Fibroblast of skin of right biceps (primary cell): ENCODE measurements around the gene SPDYE16.
A peak's percentile ranks its signal among the peaks of the same experiment; 100 is the strongest.
"Not testable (repeated sequence)": the region's sequence is repeated elsewhere in the genome, so short reads cannot be mapped to it uniquely, and the experiment has no call there.

ENCODE experiments used
- DNase-seq: peaks from one replicate; pipeline ENCODE4 v3.0.0-alpha.2; 2013

The SPDYE16 gene

GRCh38 chr7:76549025-76549854 lies 6.1 kb upstream of the SPDYE16 start:
- peak; percentile 89 for DNase-seq

GRCh38 chr7:76531643-76532042 lies 11.5 kb downstream of the SPDYE16 start:
- DNase-seq: not testable (repeated sequence)

- not testable (repeated sequence) for DNase-seq
These were observed 16.9 kb downstream of the SPDYE16 start for GRCh38 chr7:76526183-76526582.

GRCh38 chr7:76516932-76517331 lies 26.2 kb downstream of the SPDYE16 start:
- DNase-seq: not testable (repeated sequence)

- DNase-seq: peak; percentile 33
These were observed 27.1 kb downstream of the SPDYE16 start for GRCh38 chr7:76515999-76516443.

- DNase-seq: no peak
These were observed 27.9 kb downstream of the SPDYE16 start for GRCh38 chr7:76514926-76515771.

DNA sequence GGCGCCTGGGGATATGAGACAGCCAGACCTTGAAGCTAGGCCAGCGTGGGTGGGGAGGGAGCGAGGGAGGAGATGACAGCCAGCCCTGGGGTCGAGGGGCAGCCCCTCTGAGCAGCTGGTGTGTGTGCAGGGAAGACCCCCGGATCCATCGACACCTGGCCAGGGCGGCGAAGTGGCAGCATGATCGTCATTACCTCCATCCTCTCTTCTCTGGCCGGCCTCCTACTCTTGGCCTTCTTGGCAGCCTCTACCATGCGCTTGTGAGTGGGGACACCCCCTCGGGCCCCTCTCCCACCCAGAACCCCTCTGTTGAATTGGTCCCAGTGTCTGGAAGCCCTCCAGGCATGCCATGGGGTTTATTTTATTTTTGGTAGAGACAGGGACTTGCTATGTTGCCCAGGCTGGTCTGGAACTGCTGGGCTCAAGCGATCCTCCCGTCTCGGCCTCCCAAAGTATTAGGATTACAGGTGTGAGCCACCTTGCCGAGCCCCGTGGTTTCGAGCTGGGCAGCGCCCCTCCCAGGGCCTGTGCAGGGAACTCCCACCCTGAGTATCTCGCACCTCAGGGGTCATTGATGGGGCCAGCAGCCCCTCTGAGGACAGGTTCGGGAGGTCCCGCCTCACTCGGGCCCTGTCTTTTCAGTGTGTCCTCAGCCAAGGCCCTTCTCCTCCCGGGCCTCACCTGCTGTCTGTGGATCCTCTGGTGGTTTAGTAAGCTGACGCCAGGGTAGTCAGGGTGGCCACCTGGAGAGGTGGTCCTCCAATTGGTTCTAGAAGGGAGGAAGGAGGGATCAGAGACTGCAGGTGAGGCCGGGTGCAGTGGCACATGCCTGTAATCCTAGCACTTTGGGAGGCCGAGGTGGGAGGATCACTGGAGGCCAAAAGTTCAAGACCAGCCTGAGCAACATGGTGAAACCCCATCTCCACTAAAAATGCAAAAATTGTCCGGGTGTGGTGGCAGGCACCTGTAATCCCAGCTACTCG lies 29.0 kb downstream of the SPDYE16 start:
- DNase-seq: no peak

- DNase-seq: no peak
These were observed 29.9 kb downstream of the SPDYE16 start for GRCh38 chr7:76512941-76513816.

DNA sequence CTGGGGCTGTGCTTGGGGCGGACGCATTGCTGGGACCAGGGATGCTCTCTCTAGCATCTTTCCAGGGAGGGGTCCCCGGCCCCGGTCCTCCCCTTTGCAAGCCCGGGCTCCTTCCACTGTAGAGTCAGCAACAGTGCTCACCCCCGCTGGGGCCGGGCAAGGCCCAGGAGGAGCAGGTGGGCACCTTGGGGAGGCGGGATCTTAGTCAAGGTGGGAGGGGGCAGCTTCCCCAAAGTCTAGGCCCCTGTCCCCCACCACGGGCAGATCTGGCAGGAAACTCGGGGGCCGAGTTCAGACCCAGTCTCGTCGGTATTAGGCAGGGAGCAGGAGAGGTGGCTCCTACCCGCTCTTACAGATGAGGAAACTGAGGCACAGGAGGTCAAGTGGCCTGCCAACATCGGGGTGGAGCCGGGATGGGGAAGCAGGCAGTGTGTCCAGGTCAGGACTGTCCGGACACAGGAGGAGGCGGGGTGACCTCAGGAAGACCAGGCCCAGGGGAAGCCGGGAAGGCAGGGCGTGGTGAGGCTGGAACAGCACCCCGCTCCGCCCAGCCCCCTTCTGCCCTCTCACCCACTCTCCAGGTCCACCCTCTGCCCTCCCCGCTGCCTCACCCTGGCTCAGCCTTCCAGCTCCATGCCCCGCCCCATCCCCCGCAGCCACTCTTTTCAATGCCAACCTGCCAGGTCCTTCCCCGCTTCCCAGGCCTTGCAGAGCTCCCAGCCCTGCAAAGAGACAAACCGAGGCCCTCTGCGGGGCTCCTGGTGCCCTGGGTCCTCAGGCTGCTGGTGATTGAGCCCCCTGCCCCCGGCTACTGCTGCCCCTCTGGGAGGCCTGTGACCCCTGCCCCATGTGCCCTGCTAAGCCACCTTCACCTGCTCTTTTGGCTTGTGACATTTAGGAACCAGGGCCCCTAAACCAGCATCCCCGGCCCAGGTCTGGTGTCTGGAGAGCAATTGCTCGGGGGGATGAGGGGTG lies 30.9 kb downstream of the SPDYE16 start:
- not testable (repeated sequence) for DNase-seq

- DNase-seq: not testable (repeated sequence)
These were observed 31.7 kb downstream of the SPDYE16 start for GRCh38 chr7:76511200-76511910.

DNA sequence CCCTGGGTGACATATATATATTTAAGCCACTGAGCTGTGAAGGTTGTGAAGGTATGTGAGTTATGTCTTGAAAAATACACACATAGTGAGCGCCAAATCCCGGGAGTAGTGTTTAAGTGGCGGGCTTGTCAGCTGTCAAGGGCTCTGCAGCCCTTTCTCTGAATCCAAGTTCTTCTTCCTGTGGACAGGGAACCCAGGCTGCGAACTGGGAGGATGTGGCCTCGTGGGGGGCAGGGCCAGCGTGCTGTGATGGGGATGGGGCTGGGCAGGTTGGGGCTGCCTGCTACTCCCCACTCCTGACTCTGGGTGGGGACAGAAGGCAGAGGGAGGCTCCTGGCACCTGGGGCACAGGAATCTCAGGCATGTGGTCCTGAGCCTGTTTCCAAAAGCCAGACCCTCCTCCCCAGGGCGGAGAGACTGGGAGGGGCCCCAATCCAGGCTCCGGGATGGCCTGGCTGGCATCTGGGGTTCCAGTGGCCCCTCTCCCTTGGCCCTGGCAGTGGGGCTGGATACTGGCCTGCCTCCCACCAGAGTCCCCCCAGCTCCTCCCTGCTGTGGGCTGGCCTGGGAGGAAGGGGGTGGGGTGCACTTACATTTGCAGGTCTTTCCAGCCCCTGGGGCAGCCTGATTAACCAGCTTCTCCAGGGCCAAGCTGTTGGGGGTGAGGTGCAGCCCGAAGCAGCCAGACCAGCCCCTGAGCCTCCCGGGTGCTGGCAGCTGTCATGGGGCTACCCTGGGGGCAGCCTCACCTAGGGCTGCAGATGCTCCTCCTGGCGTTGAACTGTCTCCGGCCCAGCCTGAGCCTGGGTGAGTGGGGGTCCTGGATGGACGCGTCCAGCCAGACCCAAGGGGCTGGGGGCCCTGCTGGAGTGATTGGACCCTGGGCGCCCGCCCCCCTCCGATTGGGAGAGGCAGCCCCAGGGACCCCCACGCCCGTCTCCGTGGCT lies 32.9 kb downstream of the SPDYE16 start, which contains the start of gene UPK3B:
Gene UPK3B (plus strand): TSS at position 622 of the 947 bp plus-strand sequence. CDS start 101 bp downstream, at position 723.
- no peak for DNase-seq

DNA sequence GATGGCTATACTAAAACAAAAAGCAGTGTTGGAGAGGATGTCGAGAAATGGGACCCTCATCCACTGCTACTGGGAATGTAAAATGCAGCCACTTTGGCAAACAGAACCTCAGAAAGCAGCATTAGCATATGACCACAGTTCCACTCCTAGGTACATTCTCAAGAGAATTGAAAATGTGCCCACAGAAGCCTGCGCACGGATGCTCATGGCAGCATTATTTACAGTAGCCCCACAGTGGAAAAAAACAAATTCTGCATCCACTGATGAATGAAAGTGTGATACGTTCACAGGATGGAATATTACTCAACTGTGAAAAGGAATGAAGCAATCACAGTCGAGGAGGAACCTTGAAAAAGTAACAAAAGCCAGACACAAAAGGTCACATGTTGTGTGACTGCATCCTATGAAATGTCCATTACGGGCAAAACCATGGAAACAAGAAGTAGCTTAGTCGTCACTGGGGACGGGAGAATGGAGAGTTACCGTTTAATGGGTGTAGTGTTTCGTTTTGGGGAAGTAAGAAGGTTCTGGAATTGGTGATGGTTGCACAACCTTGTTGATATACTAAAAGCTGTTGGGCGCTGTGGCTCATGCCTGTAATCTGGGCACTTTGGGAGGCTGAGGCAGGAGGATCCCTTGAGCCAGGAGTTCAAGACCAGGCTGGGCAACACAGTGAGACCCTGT lies 35.2 kb downstream of the SPDYE16 start:
- DNase-seq: no peak

DNA sequence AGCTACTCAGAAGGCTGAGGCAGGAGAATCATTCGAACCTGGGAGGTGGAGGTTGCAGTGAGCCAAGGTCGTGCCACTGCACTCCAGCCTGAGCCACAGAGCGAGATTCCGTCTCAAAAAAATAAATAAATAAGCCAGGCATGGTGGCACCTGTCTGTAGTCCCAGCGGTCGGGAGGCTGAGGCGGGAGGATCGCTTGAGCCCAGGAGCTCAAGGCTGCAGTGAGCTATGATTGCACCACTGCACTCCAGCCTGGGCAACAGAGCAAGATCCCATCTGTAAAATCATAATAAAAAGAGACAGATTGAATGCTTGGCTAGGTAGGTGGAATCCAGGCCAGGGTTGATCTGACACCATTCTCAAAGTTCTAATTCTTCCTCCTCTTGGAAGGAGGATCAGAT lies 36.5 kb downstream of the SPDYE16 start:
- not testable (repeated sequence) for DNase-seq

DNA sequence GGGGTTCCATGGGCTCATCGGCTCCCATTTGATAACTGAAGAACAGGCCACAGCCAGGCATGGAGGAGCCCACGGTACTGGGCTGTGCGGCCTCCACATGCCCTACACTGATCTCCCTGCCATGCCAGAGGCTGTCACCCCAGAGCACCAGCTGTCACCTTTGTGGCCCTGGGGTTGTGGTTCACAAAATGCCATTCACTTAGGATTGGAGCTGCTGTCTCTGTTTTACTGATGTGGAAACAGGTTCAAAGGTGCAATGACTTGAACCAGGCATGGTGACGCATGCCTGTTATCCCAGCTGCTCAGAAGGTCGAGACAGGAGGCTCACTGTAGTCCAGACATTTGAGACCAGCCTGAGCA lies 37.0 kb downstream of the SPDYE16 start:
- no peak for DNase-seq

GRCh38 chr7:76505168-76506080 lies 37.7 kb downstream of the SPDYE16 start:
- no peak for DNase-seq

DNA sequence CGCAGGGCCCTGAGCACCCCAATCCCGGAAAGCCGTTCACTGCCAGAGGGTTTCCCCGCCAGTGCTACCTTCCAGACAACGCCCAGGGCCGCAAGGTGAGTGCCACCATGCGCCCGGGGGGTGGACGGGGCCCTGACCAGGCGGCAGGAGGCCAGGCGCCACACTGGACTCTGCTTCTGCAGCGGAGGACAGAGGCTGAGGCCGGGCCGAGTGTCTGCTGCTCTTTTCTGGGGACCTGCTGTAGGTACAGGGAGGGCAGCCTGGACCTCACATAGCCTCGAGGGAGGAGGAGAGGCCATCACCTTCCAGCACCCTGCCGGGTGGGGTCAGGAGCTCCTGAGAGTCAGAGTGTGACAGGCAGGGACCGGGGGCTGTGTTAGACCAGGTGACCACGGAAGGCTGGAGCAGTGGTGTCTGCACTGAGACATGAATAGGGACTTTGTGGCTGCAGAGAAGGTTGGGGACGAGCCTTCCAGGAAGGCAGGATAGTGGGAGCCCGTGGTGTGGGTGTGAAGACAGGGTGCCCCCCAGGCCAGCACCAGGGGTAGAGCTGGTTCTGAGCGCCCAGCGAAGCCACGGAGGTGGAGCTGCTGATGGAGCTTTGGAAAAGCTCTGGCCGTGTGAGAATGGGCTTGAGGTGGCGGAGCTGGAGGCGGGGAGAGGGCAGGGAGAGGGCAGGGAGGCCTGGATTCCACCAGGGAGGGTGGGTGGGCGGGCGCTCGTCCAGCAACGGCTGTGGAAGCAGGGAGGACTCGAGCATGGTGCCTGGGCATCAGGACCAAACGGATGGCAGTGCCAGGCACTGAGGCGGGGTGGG lies 38.5 kb downstream of the SPDYE16 start:
- not testable (repeated sequence) for DNase-seq
